NCI-H146 treated with DMSO at 0.1 percent for 48 hours (cell line): ENCODE results near the gene TMEM219.
A peak's percentile ranks its signal among the peaks of the same experiment; 100 is the strongest.

ENCODE experiments used
- DNase-seq: peaks from one replicate; lab custom pipeline; 2025; ENCODE audit not compliant: unreplicated experiment; lab: John Stamatoyannopoulos, UW

TMEM219 gene

GRCh38 chr16:29994600-29995323 is 32.9 kb downstream of the TMEM219 start:
- no peak for DNase-seq

GRCh38 chr16:29995324-29995910 is 33.5 kb downstream of the TMEM219 start, which contains the start of gene HIRIP3:
HIRIP3 (minus strand) TSS chr16:29995617; CDS start chr16:29995605, 12 bp downstream.
- DNase-seq = peak; percentile 86

GRCh38 chr16:29995911-29996765 is 34.3 kb downstream of the TMEM219 start, which contains the start of gene INO80E:
INO80E (plus strand) TSS chr16:29996241; CDS start chr16:29996311, 70 bp downstream.
- peak; percentile 92 for DNase-seq

- no peak for DNase-seq
Measured at GRCh38 chr16:29996766-29997250, 34.9 kb downstream of the TMEM219 start.

- DNase-seq = no peak
Measured at GRCh38 chr16:29999605-30000004, 37.7 kb downstream of the TMEM219 start.

GRCh38 chr16:30000735-30001631 is 39.1 kb downstream of the TMEM219 start:
- DNase-seq = no peak

GRCh38 chr16:30002614-30003346 is 40.9 kb downstream of the TMEM219 start:
- DNase-seq = no peak

GRCh38 chr16:30003670-30004423 is 42.0 kb downstream of the TMEM219 start:
- no peak for DNase-seq

- no peak for DNase-seq
Measured at GRCh38 chr16:30004424-30004776, 42.5 kb downstream of the TMEM219 start.

- DNase-seq = no peak
Measured at GRCh38 chr16:30004811-30005242, 42.9 kb downstream of the TMEM219 start.

- no peak for DNase-seq
Measured at GRCh38 chr16:30005341-30006094, 43.6 kb downstream of the TMEM219 start.

- DNase-seq = no peak
Measured at GRCh38 chr16:30006095-30006473, 44.2 kb downstream of the TMEM219 start.

- no peak for DNase-seq
Measured at GRCh38 chr16:30006659-30007377, 44.9 kb downstream of the TMEM219 start.

GRCh38 chr16:30007378-30007895 is 45.6 kb downstream of the TMEM219 start:
- DNase-seq = no peak

GRCh38 chr16:30009085-30009862 is 47.4 kb downstream of the TMEM219 start:
- no peak for DNase-seq

- DNase-seq = no peak
Measured at GRCh38 chr16:30009990-30010843, 48.3 kb downstream of the TMEM219 start.
